HG03442 (cell line): Measurements from ENCODE around the gene ATXN1.
"Not testable (repeated sequence)": the region's sequence is repeated elsewhere in the genome, so short reads cannot be mapped to it uniquely, and the experiment has no call there.

ENCODE experiments used
- ATAC-seq: cut with Tn5 transposase; IDR thresholded peaks from one replicate; pipeline ENCODE4 v1.9.1; 2021; ENCODE audit warnings: mild to moderate bottlenecking, moderate library complexity; ENCODE audit not compliant: unreplicated experiment

Gene ATXN1

DNA sequence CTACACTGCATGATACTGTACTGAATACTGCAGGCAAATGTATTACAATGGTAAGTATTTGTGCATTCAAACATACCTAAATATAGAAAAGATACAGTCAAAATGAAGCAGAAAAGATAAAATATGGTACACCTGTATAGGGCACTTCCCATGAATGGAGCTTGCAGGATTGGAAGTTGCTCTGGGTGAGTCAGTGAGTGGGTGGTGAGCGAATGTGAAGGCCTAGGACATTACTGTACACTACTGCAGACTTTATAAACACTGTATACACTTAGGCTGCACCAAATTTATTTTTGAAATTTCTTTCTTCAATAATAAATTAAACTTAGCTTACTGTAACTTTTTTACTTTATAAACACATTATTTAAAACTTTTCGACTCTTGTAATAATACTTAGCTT is 213.1 kb downstream of the ATXN1 start:
- no peak for ATAC-seq

DNA sequence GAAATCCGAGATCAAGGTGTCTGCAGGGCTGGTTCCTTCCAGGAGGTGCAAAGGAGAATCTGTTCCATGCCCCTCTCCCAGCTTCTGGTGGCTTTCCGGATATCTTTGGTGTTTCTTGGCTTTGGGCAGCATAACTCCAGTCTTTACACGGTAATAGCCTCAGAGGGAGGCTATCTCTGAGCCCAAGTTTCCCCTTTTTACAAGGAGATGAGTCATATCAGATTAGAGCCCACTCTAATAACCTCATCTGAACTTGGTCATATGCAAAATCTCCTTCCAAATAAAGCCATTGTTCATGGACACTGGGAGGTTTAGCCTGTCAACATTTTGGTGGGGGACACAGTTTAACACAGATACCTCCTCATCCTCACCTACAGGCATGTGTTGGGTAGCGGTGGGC is 213.7 kb downstream of the ATXN1 start:
- ATAC-seq, result no peak

DNA sequence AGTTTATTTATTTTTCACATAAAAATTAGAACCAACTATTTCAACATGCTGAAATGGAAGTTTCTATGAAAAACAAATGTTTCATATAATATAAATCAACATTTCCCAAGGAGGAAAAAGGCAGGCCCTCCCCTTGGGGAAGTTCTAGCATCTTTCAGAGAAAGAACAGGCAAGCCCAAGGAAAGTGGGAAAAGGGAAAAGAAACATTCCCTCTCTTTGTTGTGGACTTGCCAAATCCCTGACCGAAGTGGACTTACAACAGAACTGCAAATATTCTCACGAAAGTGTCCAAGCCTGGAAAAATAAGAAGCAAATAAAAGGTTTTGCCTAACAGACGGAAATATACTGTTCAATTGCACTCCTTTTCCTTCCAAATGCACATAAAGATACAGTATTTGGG is 214.4 kb downstream of the ATXN1 start:
- ATAC-seq, result no peak

DNA sequence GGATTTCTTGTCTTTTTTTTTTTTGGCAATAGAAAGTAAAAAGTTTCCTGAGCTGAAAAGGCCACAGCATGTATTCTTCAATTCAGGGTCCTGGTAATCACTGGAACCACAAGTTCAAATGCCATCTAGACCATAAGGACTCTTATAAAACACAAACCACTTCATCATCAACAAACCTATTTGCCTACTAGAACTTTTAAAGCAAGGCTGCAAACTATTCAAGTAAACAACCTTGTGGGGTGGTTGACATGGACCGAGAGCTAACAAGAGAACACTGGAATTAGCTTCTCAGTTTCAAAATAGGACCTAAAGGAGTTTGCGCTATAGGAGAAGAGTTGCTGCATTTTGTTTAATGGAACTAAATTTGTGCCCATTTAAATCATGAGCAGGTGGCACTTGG is 215.9 kb downstream of the ATXN1 start:
- no peak for ATAC-seq

DNA sequence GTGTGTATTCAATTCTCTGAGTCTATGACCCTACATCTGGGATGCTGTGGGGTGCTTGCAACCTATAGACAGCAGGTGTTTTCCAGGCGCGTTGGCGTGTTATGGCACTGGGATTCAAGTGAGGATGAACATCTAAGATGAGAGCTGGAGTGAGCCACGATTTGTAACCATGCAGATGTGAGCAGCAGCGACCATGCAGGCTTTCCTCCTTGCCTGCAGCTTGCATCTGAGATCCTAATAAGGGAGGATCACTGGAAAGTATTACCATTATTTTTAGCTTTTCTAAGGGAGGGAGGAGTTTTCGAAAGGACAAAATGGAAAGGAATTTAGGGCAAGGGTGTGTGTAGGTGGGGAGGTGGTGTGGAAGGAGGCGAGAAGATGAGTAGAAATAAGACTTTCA is 216.7 kb downstream of the ATXN1 start:
- ATAC-seq, result no peak

DNA sequence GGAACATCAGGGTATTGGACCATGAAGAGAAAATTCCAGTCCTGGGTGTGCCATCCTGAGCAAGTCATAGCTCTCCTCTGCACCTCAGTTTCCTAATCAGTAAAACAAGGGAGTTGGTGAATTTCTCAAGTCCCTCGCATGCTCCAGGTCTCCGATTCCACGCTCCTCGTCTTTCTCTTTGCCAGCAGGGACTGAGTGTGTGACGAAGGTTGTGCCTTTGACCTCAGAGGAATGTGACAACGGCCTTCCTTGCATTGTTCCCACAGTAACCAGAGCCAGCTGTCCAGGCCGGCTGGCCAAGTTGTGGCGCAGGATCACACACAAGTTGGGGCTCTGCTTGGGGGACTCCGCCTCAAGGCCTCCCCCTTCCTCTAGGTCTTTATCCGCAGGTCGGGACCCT is 217.3 kb downstream of the ATXN1 start:
- ATAC-seq, result no peak

DNA sequence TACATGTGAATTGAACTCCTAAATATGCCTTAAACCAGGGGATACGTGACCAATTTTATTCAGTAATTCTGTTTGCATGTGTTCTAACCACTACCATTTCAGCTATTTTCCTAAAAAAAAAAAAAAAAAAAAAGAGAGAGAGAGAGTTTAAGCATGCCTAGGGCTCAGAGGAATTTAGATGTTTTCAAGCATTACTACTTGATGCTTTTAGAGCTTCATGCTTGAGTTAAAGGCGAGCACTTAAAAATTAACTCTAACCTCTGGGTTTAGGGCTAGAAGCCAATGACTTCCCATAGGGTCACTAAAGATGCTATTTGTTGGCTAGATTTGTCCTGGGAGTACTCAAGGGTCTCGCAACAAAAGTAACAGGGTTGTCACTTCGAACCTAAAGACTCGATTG is 217.7 kb downstream of the ATXN1 start:
- no peak for ATAC-seq

DNA sequence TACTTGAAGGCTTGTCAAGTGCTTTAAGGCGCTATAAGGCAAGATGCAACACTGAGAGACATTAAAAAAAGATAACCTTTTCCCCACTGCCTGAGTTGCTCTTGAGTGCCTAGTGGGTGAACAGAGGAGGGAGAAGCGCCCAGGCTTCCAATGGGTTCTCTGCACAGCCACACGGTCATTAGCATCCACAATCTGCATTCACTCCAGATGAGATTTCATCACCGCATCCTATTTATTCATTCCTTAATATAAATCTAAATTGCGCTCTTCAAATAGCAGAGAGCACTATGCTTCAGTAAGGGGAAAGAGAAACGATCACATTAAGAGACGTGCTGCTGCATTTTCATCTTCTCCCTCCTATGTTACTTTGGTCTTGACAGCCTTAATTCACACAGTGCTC is 219.2 kb downstream of the ATXN1 start:
- ATAC-seq, result no peak

DNA sequence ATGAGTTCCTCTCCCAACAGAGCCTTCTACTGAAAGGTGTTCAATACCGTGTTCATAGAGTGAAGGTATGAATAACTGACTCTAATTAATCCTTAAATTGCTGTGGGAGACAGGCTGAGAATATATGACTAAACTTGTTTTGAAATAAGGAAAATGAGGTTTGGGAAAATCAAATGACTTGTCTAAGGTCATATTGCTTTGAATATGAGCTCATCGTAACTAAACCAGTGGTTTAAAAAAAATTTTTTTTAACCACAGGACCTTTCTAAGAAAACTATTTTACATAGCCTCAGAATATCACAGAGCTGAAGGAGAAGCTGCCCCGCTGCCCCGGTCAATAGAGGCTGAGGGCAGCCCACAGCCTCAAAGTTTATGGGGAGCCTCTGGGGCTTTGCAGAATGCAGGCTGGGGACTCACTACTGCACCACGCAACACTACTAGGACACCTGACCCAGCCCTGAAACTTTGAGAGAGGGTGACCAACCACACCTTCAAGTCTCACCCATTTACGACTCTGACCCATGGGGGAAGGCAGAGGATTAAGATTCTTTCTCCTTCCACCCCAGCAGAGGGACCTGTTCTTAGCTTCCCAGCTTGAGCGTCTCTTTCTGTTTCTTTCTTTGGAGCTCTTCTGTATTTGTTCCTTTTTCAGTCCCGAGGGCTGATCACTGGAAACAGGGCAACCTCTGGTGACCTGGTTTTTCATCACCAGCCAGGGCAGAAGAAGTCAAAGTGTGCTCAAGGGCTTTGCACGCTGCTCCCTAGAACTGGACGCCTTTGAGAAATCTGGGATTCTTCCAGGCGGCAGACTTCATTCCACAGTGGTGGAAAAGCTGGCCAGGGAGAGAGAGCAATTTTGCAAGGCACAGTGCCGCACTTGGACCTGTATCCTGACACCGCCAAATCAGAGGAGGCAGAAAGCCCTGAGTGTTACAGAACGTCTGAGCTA is 220.2 kb downstream of the ATXN1 start:
- ATAC-seq, result peak; percentile 76

DNA sequence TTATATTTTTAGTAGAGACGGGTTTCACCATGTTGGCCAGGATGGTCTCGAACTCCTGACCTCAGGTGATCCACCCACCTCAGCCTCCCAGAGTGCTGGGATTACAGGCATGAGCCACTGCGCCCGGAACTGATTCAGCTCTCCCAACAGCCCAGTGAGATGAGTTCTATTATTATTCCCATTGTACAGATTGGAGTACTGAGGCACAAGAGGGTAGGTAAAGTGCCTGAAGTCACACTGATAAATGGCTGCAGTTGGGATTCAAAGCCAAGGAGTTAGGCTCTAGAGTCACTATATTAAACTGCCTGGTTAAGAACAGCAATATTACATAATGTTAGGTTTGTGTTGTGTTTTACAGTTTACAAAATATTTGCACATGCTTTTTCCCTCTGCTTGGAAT is 220.9 kb downstream of the ATXN1 start:
- not testable (repeated sequence) for ATAC-seq

DNA sequence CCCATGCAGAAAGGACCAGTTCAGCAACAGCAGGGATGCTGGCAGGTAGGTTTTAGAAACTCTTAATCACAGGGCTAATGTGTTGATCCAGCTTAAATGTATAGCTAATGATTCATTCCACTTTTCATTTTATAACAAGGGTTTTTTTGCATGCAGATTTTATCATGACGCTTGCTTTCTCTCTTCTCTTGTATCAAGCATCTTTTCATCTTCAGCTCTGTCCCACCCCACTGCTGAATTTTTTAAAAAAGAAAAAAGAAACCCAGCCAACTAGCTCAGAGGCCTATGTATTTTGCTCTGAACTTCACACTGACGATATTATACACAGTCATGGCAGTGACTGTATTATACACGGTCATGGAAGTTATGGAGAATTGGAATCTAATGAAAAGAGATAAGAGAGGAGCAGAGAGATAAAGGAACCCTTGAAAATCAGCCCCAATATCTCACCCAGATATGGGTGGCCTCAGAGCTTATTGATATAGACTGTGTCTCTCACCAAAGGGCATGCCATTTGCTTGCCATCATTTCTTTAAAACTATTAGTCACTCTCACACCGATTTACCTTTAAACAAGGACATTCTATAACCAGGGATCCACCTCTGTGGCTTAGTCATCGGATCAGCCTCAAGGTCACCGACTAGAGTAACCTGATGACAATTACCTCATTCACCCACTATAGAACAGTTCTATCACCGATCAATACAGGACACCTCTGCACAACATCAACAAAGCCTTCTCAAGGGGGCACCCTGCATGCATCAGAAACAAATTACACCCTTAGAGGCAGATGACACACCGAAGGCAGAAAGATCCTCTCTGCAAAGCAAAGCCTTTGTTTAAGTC is 222.0 kb downstream of the ATXN1 start:
- ATAC-seq, result no peak

DNA sequence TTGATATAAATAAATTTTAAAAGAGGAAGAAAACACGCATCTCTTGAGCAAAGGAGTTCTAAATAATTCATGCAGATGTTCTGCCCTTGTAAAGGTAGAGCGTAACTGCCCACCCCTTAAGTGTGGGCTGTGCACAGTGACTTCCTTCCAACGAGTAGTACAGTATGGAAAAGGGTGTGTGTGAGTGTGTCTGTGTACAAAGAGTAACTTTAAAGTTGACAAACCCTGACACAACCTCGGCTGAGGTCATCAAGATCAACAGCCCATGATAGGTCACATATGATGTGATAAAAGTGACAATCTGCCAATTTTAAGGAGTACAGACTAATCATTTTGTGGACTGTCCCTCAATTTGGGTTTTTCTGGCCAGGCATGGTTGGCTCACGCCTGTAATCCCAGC is 225.7 kb downstream of the ATXN1 start:
- ATAC-seq, result no peak

DNA sequence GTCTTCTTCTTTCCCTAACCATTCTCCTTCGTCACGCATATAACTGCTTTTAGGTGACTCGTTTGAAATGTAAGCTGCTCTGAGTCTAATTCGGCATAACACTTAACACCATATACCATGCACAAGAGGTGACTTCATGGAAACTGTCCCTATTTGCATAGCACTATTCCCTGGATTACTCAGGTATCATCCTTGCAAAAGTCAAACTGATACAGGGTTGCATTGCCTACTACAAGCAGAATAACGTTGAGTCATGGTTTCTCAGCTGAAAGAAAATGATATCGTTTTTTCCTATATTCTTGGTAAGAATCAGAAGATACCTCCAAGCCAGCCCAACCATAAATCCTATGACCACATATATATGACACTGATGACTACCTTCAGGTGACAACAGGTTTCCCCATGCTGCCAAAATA is 227.5 kb downstream of the ATXN1 start:
- ATAC-seq, result no peak

DNA sequence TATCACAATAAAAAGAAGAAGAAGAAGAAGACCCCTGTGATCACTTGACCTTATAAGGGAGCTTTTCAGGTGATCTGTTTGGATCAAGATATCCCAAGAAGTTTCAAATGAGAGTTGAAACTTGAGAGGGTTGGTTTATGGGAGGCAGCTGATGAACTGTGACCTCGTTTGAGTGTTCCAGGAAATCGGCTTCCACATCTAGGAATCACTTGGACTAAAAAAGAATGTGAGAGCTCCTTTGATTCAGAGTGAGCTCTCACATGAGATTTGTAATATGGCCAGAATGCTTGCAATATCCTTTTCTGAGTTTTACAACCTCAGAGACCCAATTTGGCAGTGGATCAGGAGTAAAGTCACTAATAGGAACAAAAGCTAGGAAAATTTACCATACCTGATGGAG is 228.1 kb downstream of the ATXN1 start:
- no peak for ATAC-seq

DNA sequence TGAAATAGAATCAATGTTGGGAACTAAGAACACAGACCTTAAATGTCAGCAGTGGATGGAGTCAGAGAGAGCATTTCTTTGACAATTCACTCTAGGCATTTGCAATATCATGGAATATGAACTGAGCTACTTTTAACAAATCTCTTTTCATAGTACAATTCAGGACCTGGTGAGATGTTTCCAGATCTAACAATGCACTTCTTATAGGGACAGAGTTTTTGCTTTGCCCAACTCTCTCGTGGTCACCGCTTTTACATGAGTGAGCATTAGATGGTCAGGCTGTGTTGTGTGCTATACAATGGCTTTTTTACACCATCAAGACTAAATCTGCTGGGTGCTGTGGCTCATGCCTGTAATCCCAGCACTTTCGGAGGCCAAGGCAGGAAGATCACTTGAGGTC is 233.6 kb downstream of the ATXN1 start:
- no peak for ATAC-seq

DNA sequence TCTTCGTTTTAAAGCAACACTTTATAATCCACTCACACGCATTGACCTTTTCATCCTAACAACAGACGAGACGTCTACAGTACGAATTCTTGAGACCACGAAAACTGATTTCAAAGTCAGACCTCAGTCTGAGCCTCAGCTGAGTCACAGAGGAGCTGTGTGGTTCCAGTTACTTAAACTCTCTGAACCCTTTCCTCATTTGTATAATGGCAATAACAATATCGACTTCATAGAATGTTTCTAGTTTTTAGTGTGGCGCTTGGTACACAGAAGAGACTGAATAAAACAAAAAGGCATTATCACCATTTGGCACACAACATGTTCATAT is 236.9 kb downstream of the ATXN1 start:
- ATAC-seq, result no peak

DNA sequence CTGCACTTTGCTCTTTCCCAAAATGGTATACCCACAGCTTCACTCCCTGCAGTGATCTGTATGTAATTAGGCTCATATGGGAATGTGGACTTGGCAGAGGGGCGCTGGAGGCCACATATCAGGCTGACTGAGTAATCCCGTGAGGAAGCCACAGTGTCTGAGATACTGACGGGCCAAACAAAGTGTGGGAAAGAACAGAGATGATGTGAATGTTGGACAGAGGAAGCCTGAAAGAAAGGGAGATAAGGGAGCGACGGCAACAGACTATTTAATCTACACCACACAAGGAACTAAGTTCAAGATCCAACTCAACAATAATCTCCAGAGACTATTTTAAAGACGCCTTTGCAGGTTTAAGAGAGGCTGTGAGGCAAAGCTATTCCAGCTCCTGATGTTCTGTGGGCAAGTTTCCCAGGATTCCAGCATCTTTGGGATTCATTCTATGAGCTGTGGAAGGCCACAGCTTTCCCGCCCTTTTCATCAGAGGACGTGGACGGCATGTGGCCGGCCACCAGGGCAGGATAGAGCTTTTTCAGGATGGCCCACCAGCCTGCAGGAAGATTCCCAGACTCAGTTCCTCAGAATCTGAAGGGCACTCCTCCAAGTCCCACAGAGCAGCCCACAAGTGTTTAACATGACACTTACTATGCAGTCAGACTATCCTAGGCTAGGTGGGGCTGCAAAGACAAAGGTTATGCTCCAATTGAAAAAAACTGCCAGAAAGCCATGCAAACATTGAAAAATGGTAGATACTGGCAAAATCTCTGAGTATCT is 237.5 kb downstream of the ATXN1 start:
- ATAC-seq, result no peak

DNA sequence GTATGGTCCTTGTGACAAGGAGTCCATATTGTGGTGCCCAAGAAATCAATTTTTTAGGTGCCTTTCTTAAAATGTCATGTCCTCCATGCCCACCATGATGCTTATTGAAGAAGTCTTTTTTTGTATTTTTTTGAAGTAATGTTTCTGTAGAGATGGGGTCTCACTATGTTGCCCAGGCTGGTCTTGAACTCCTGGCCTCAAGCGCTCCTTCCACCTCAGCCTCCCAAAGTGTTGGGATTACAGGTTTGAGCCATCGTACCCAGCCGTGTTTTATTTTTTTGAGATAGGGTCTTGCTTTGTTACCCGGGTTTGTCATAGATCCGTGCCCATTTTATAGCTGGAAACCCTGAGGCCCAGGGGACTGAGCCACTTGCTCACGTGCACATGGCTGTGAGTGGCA is 238.3 kb downstream of the ATXN1 start:
- no peak for ATAC-seq

DNA sequence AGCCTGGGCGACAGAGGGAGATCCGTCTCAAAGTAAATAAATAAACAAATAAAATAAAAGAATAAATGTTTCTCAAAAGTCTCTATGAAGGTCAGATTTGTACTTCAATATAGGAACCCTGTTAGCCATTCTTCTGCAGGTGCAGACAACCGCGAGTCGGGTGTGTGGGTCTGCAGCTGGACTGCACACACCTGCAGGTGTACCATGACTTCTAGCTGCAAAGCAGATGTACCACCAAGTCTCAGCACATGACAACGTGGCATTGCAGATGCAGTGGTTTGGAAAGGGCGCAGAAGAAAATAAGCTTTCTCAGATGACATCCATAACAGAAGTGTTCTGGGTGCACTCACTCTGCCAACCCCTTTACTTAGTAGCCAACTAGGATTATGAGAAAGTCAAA is 239.7 kb downstream of the ATXN1 start:
- no peak for ATAC-seq

DNA sequence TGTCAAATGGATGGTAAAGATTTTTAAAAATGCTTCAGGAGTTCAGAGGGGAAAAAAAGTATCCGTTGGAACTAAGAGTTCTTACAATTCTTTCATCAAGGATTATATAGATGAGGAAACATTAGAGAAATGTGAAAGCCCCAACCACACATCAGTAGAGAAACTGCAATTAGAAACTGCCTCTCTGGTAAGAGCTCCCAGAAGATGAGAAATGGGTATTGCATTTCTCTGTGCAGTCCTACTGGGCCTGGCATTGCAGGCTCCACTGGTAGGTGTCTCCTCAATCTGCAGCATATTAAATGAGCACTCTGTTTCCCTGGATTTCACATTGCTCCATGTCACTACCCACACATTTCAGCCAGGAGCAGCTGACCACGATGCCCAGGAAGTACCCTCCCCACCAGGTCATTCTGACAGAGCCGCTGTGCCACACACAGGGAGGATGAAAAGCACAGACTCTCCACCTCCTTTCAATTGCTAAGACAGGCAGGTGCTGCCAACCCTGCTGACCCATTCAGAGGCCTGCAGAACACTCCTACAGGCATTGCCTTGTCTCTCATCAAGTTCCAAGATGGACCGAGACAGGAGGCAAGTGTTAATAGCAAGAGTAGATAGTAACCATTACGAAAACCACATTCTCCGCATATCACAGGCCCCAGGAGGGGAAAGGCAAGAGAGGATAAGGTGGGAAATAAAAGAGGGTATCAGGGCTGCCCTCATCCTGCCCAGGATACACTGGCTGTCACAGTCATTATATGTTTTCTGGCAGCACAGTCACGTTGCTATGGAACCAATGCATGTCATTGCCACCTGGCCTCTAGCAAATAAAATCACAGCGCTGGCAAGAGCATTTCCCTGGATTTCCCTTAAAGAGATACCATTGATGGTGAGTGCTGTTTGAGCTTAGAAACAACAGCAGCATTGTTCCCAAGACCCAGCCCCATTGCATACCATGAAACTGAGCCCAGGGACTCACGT is 241.7 kb downstream of the ATXN1 start:
- no peak for ATAC-seq
